ENCODE results near the gene EGF. TPM values are rescaled to one million over a fixed set of nuclear protein-coding genes. Genes with fewer than 3 reads are reported as not detected.
"Not testable (repeated sequence)": the region's sequence is repeated elsewhere in the genome, so short reads cannot be mapped to it uniquely, and the experiment has no call there.

EGF gene
- total and polyA plus RNA-seq, 4 donors, result 0.72 to 2.1 (median 1.8) TPM

- no peak overlapping the region for H3K27ac ChIP-seq (ENCODE audit: low read depth, low read length)
- H3K36me3 ChIP-seq (ENCODE audit: control insufficient read depth, insufficient read depth, low read length), result no peaks in the 10 kb centered on the region
- no peaks in the 10 kb centered on the region for H3K4me1 ChIP-seq (ENCODE audit: control insufficient read depth, insufficient read depth, low read length)
- no peaks in the 10 kb centered on the region for H3K27me3 ChIP-seq (ENCODE audit: control insufficient read depth, insufficient read depth, low read length)
- 100% methylated on average over 2 of the region's 4 CpGs for WGBS (ENCODE audit: insufficient coverage)
- no peak overlapping the region for H3K4me3 ChIP-seq (ENCODE audit: low read depth, low read length)
- no peaks in the 10 kb centered on the region for H3K9me3 ChIP-seq (ENCODE audit: control insufficient read depth, insufficient read depth, low read length)
- no peak for DNase-seq (ENCODE audit: low read depth in 4 of 6, low spot score in 6 of 6)
Measured at GRCh38 chr4:109931318-109931717, 18.6 kb downstream of the EGF start.

GRCh38 chr4:109937352-109937751 lies 24.7 kb downstream of the EGF start:
- H3K4me1 ChIP-seq (ENCODE audit: control insufficient read depth, insufficient read depth, low read length); H3K27me3 ChIP-seq (ENCODE audit: control insufficient read depth, insufficient read depth, low read length); DNase-seq (ENCODE audit: low read depth in 4 of 6, low spot score in 6 of 6); H3K27ac ChIP-seq (ENCODE audit: low read depth, low read length); H3K9me3 ChIP-seq (ENCODE audit: control insufficient read depth, insufficient read depth, low read length); H3K4me3 ChIP-seq (ENCODE audit: low read depth, low read length); H3K36me3 ChIP-seq (ENCODE audit: control insufficient read depth, insufficient read depth, low read length): not testable (repeated sequence)
- no CpG with 5 or more reads among the region's 3 CpGs for WGBS (ENCODE audit: insufficient coverage)

- Histone ChIP-seq H3K27me3 (ENCODE audit: control insufficient read depth, insufficient read depth, low read length) (no peaks in the 10 kb centered on the region), H3K36me3 (ENCODE audit: control insufficient read depth, insufficient read depth, low read length) (no peaks in the 10 kb centered on the region), H3K9me3 (ENCODE audit: control insufficient read depth, insufficient read depth, low read length) (no peaks in the 10 kb centered on the region), H3K4me3 (ENCODE audit: low read depth, low read length) (no peak overlapping the region), H3K27ac (ENCODE audit: low read depth, low read length) (no peak overlapping the region), H3K4me1 (ENCODE audit: control insufficient read depth, insufficient read depth, low read length) (no peaks in the 10 kb centered on the region)
- 69% methylated on average over 6 of the region's 7 CpGs for WGBS (ENCODE audit: insufficient coverage)
- DNase-seq (ENCODE audit: low read depth in 4 of 6, low spot score in 6 of 6), result no peak
Measured at GRCh38 chr4:109939190-109939589, 26.5 kb downstream of the EGF start.

GRCh38 chr4:109942292-109942926 lies 29.7 kb downstream of the EGF start:
- DNase-seq (ENCODE audit: low read depth in 4 of 6, low spot score in 6 of 6), result no peak
- Histone ChIP-seq H3K4me3 (ENCODE audit: low read depth, low read length) (no peak overlapping the region), H3K27ac (ENCODE audit: low read depth, low read length) (no peak overlapping the region), H3K4me1 (ENCODE audit: control insufficient read depth, insufficient read depth, low read length) (no peaks in the 10 kb centered on the region), H3K36me3 (ENCODE audit: control insufficient read depth, insufficient read depth, low read length) (no peaks in the 10 kb centered on the region), H3K27me3 (ENCODE audit: control insufficient read depth, insufficient read depth, low read length) (no peaks in the 10 kb centered on the region), H3K9me3 (ENCODE audit: control insufficient read depth, insufficient read depth, low read length) (no peaks in the 10 kb centered on the region)
- WGBS (ENCODE audit: insufficient coverage), result 79% methylated on average over 2 of the region's 4 CpGs

- Histone ChIP-seq H3K4me3 (ENCODE audit: low read depth, low read length) (no peak overlapping the region), H3K27me3 (ENCODE audit: control insufficient read depth, insufficient read depth, low read length) (no peaks in the 10 kb centered on the region), H3K27ac (ENCODE audit: low read depth, low read length) (no peak overlapping the region), H3K9me3 (ENCODE audit: control insufficient read depth, insufficient read depth, low read length) (no peaks in the 10 kb centered on the region), H3K4me1 (ENCODE audit: control insufficient read depth, insufficient read depth, low read length) (no peaks in the 10 kb centered on the region), H3K36me3 (ENCODE audit: control insufficient read depth, insufficient read depth, low read length) (no peaks in the 10 kb centered on the region)
- no peak for DNase-seq (ENCODE audit: low read depth in 4 of 6, low spot score in 6 of 6)
- WGBS (ENCODE audit: insufficient coverage), result 82% methylated on average over 1 of the region's 2 CpGs
Measured at GRCh38 chr4:109943745-109944144, 31.1 kb downstream of the EGF start.

- no peak overlapping the region for H3K4me3 ChIP-seq (ENCODE audit: low read depth, low read length)
- no peaks in the 10 kb centered on the region for H3K4me1 ChIP-seq (ENCODE audit: control insufficient read depth, insufficient read depth, low read length)
- no peak overlapping the region for H3K27ac ChIP-seq (ENCODE audit: low read depth, low read length)
- no CpG with 5 or more reads among the region's 2 CpGs for WGBS (ENCODE audit: insufficient coverage)
- H3K9me3 ChIP-seq (ENCODE audit: control insufficient read depth, insufficient read depth, low read length), result no peaks in the 10 kb centered on the region
- H3K36me3 ChIP-seq (ENCODE audit: control insufficient read depth, insufficient read depth, low read length), result no peaks in the 10 kb centered on the region
- no peak for DNase-seq (ENCODE audit: low read depth in 4 of 6, low spot score in 6 of 6)
- no peaks in the 10 kb centered on the region for H3K27me3 ChIP-seq (ENCODE audit: control insufficient read depth, insufficient read depth, low read length)
Measured at GRCh38 chr4:109944591-109944990, 31.9 kb downstream of the EGF start.

- Histone ChIP-seq H3K9me3 (ENCODE audit: control insufficient read depth, insufficient read depth, low read length) (no peaks in the 10 kb centered on the region), H3K4me3 (ENCODE audit: low read depth, low read length) (no peak overlapping the region), H3K36me3 (ENCODE audit: control insufficient read depth, insufficient read depth, low read length) (no peaks in the 10 kb centered on the region), H3K4me1 (ENCODE audit: control insufficient read depth, insufficient read depth, low read length) (no peaks in the 10 kb centered on the region), H3K27me3 (ENCODE audit: control insufficient read depth, insufficient read depth, low read length) (no peaks in the 10 kb centered on the region), H3K27ac (ENCODE audit: low read depth, low read length) (no peak overlapping the region)
- DNase-seq (ENCODE audit: low read depth in 4 of 6, low spot score in 6 of 6), result no peak
- 0% methylated on average over 1 of the region's 4 CpGs for WGBS (ENCODE audit: insufficient coverage)
Measured at GRCh38 chr4:109945056-109945455, 32.4 kb downstream of the EGF start.

- H3K27ac ChIP-seq (ENCODE audit: low read depth, low read length), result no peak overlapping the region
- WGBS (ENCODE audit: insufficient coverage), result no CpG with 5 or more reads among the region's 1 CpG
- H3K36me3 ChIP-seq (ENCODE audit: control insufficient read depth, insufficient read depth, low read length), result no peaks in the 10 kb centered on the region
- no peaks in the 10 kb centered on the region for H3K27me3 ChIP-seq (ENCODE audit: control insufficient read depth, insufficient read depth, low read length)
- H3K4me3 ChIP-seq (ENCODE audit: low read depth, low read length), result no peak overlapping the region
- DNase-seq (ENCODE audit: low read depth in 4 of 6, low spot score in 6 of 6), result no peak
- no peaks in the 10 kb centered on the region for H3K4me1 ChIP-seq (ENCODE audit: control insufficient read depth, insufficient read depth, low read length)
- no peaks in the 10 kb centered on the region for H3K9me3 ChIP-seq (ENCODE audit: control insufficient read depth, insufficient read depth, low read length)
Measured at GRCh38 chr4:109946120-109946519, 33.4 kb downstream of the EGF start.

- Histone ChIP-seq H3K36me3 (ENCODE audit: control insufficient read depth, insufficient read depth, low read length) (no peaks in the 10 kb centered on the region), H3K4me3 (ENCODE audit: low read depth, low read length) (no peak overlapping the region), H3K27me3 (ENCODE audit: control insufficient read depth, insufficient read depth, low read length) (no peaks in the 10 kb centered on the region), H3K27ac (ENCODE audit: low read depth, low read length) (no peak overlapping the region), H3K9me3 (ENCODE audit: control insufficient read depth, insufficient read depth, low read length) (no peaks in the 10 kb centered on the region), H3K4me1 (ENCODE audit: control insufficient read depth, insufficient read depth, low read length) (no peaks in the 10 kb centered on the region)
- DNase-seq (ENCODE audit: low read depth in 4 of 6, low spot score in 6 of 6), result no peak
- WGBS (ENCODE audit: insufficient coverage), result no CpG with 5 or more reads among the region's 1 CpG
Measured at GRCh38 chr4:109947457-109947856, 34.8 kb downstream of the EGF start.

- WGBS (ENCODE audit: insufficient coverage), result 0% methylated on average over 1 of the region's 1 CpG
- DNase-seq (ENCODE audit: low read depth in 4 of 6, low spot score in 6 of 6), result no peak
- H3K27ac ChIP-seq (ENCODE audit: low read depth, low read length), result no peak overlapping the region
Measured at GRCh38 chr4:109947918-109948317, 35.2 kb downstream of the EGF start.

More at GRCh38 chr4:109947918-109948317, 35.2 kb downstream of the EGF start:
- Histone ChIP-seq H3K36me3 (ENCODE audit: control insufficient read depth, insufficient read depth, low read length) (no peaks in the 10 kb centered on the region), H3K27me3 (ENCODE audit: control insufficient read depth, insufficient read depth, low read length) (no peaks in the 10 kb centered on the region), H3K4me1 (ENCODE audit: control insufficient read depth, insufficient read depth, low read length) (no peaks in the 10 kb centered on the region), H3K9me3 (ENCODE audit: control insufficient read depth, insufficient read depth, low read length) (no peaks in the 10 kb centered on the region), H3K4me3 (ENCODE audit: low read depth, low read length) (no peak overlapping the region)
